HepG2 (cell line): ENCODE measurements around the gene KIFC1. TPM values are rescaled to one million over a fixed set of nuclear protein-coding genes. Genes with fewer than 3 reads are reported as not detected.
A peak's percentile ranks its signal among the peaks of the same experiment; 100 is the strongest.

Experiments
- ARNT2 ChIP-seq: sonication (generic); formaldehyde crosslinking; IDR thresholded peaks from 2 replicates; pipeline ENCODE4 v1.8.0; 2022; ENCODE audit warnings: mild to moderate bottlenecking, low read depth, missing genetic modification reagents, moderate library complexity
- FOXM1 ChIP-seq: sonication (generic); formaldehyde crosslinking; IDR thresholded peaks from 2 replicates; pipeline ENCODE4 v1.5.0; 2020; ENCODE audit warnings: missing genetic modification reagents
- GPBP1L1 ChIP-seq: sonication (generic); formaldehyde crosslinking; IDR thresholded peaks from 2 replicates; pipeline ENCODE4 v1.5.0; 2020; ENCODE audit warnings: mild to moderate bottlenecking, missing genetic modification reagents
- GPN1 ChIP-seq: sonication (generic); formaldehyde crosslinking; IDR thresholded peaks from 2 replicates; pipeline ENCODE4 v1.5.1; 2020; ENCODE audit warnings: missing genetic modification reagents, borderline replicate concordance
- HDAC1 ChIP-seq: sonication (generic); formaldehyde crosslinking; IDR thresholded peaks from 2 replicates; pipeline ENCODE4 v1.5.1; 2020; ENCODE audit warnings: mild to moderate bottlenecking, missing genetic modification reagents
- HHEX ChIP-seq: IDR thresholded peaks from 2 replicates; pipeline ENCODE4 v1.6.1; 2016; ENCODE audit warnings: control low read depth
- KDM3A ChIP-seq: IDR thresholded peaks from 2 replicates; pipeline ENCODE4 v1.6.1; 2018; ENCODE audit warnings: low read depth, missing compliant biosample characterization
- MED1 ChIP-seq: sonication (generic); formaldehyde crosslinking; IDR thresholded peaks from 2 replicates; pipeline ENCODE4 v1.4.0; 2020; ENCODE audit warnings: missing genetic modification reagents
- NFAT5 ChIP-seq: sonication (generic); formaldehyde crosslinking; IDR thresholded peaks from 2 replicates; pipeline ENCODE4 v1.4.0; 2020; ENCODE audit warnings: missing genetic modification reagents
- TFE3 ChIP-seq: IDR thresholded peaks from 2 replicates; pipeline ENCODE4 v1.6.1; 2016
- TRIM22 ChIP-seq: fragments of 450-650 bp; IDR thresholded peaks from 2 replicates; pipeline ENCODE4 v1.6.1; 2017
- ZBTB2 ChIP-seq: sonication (generic); formaldehyde crosslinking; IDR thresholded peaks from 2 replicates; pipeline ENCODE4 v1.8.0; 2022; ENCODE audit warnings: low read depth, missing genetic modification reagents
- ZNF274 ChIP-seq: sonication (generic); formaldehyde crosslinking; IDR thresholded peaks from 2 replicates; pipeline ENCODE4 v1.5.1; 2020; ENCODE audit warnings: mild to moderate bottlenecking, missing genetic modification reagents
- ZNF660 ChIP-seq: sonication (generic); formaldehyde crosslinking; IDR thresholded peaks from 2 replicates; pipeline ENCODE4 v1.5.1; 2020; ENCODE audit warnings: mild to moderate bottlenecking, low read depth, missing genetic modification reagents, borderline replicate concordance
- ZNF710 ChIP-seq: sonication (generic); formaldehyde crosslinking; IDR thresholded peaks from 2 replicates; pipeline ENCODE4 v1.5.0; 2020; ENCODE audit warnings: mild to moderate bottlenecking, missing genetic modification reagents, borderline replicate concordance
- polyA plus RNA-seq, 8 experiments: library from polyadenylated mRNA; depleted of rRNA in 3 of 8; stranded (reverse) in 7 of 8; unstranded in 1 of 8; fragments of >200 nt; fragmentation: Illumina TruSeq in 4 of 8; extraction: Trizol in 4 of 8; gene quantifications; 2 replicates each; pipeline versions ENCODE4 v1.2.1 to v1.2.3, GENCODE V29; 2011 to 2016; ENCODE audit warnings: low read depth in 4 of 8, missing spikeins in 1 of 8, mixed read lengths in 1 of 8; ENCODE audit not compliant: insufficient read depth in 1 of 8
- total RNA-seq, 5 experiments: library from RNA; depleted of rRNA; stranded (reverse); fragments of >200 nt; fragmentation: Illumina TruSeq; extraction: Trizol; gene quantifications; 2 replicates each; pipeline ENCODE4 v1.2.3, GENCODE V29; 2016; ENCODE audit warnings: low read depth in 1 of 5

The KIFC1 gene
- total and polyA plus RNA-seq, 2 of the 13 experiments (the other 11 are each of a cell fraction or from before 2014, with no cell fraction given), result 25.0 to 45.5 TPM

- no peak for TF ChIP-seq GPBP1L1 (CRISPR knock-in tag)
- peak; percentile 91; the same call in 1 of the 2 replicates for TF ChIP-seq NFAT5 (CRISPR knock-in tag)
- no peak for TF ChIP-seq ZNF660 (CRISPR knock-in tag)
- TF ChIP-seq GPN1 (CRISPR knock-in tag), result peak; percentile 73; the same call in 1 of the 2 replicates
- TF ChIP-seq TRIM22, result no peak
- peak; percentile 76; the same call in 1 of the 2 replicates for TF ChIP-seq ZNF710 (CRISPR knock-in tag)
- TF ChIP-seq HDAC1, result peak; percentile 94
- peak; percentile 77; the same call in 1 of the 2 replicates for TF ChIP-seq KDM3A (CRISPR knock-in tag)
- 0 out of 2 replicates have a peak, but pooled peaks have one; percentile 59 for TF ChIP-seq FOXM1
- peak; percentile 97 for TF ChIP-seq ZNF274
- TF ChIP-seq MED1, result peak; percentile 80
- no peak for TF ChIP-seq HHEX
- peak; percentile 83 for TF ChIP-seq TFE3 (CRISPR knock-in tag)
- peak; percentile 99 for TF ChIP-seq ZBTB2 (CRISPR knock-in tag)
- peak; percentile 100 for TF ChIP-seq ARNT2
Observed at GRCh38 chr6:33410050-33410710, 18.6 kb downstream of the KIFC1 start (continued).
